ENCODE measurements around the gene STARD3.

STARD3 gene

GRCh38 chr17:39604911-39605491, 31.9 kb upstream of the STARD3 start:
- DNase-seq = no peak

- no peak for DNase-seq
Measured at GRCh38 chr17:39605492-39606433, 31.2 kb upstream of the STARD3 start.

GRCh38 chr17:39606434-39607056, 30.4 kb upstream of the STARD3 start:
- no peak for DNase-seq

DNA sequence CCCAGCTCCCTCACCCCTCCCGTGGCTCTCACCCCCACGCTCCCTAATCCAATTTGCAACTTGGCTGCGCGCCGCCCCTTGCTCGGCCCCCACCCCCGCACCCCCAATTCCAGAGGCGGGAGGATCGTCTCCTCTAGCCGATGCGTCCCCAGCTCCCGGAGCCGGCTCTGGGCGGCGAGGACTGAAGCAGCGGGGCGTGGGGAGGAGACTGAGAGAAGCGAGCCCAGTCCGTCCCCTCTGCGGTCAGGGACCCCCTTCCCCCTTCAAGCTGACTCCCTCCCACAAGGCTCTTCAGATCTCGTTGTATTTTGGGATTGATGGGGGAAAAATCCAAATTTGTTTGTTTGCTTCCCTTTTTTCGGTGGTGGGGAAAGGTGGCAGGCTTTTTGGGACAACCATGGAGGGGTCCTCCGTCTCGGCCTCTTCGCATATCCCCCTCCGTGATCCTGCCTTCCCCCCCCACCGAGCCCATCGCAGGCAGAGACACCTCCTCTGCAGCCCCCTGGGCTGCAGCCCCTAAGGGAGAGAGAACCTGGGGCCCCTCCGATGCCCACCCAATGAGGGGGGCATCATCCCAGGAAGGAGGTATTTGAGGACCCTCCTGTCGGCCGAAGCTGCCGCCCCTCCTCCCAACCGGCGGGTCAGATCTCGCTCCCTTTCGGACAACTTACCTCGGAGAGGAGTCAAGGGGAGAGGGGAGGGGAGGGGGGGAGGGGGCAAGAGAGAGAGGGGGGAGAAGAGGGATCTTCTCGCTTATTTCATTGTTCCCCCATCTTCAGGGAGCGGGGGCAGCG, 29.7 kb upstream of the STARD3 start:
- DNase-seq = no peak

GRCh38 chr17:39607851-39608130, 29.2 kb upstream of the STARD3 start, which contains the start of gene NEUROD2:
NEUROD2 (minus strand) TSS chr17:39607920; CDS start chr17:39606599, 1,321 bp downstream.
- no peak for DNase-seq

DNA sequence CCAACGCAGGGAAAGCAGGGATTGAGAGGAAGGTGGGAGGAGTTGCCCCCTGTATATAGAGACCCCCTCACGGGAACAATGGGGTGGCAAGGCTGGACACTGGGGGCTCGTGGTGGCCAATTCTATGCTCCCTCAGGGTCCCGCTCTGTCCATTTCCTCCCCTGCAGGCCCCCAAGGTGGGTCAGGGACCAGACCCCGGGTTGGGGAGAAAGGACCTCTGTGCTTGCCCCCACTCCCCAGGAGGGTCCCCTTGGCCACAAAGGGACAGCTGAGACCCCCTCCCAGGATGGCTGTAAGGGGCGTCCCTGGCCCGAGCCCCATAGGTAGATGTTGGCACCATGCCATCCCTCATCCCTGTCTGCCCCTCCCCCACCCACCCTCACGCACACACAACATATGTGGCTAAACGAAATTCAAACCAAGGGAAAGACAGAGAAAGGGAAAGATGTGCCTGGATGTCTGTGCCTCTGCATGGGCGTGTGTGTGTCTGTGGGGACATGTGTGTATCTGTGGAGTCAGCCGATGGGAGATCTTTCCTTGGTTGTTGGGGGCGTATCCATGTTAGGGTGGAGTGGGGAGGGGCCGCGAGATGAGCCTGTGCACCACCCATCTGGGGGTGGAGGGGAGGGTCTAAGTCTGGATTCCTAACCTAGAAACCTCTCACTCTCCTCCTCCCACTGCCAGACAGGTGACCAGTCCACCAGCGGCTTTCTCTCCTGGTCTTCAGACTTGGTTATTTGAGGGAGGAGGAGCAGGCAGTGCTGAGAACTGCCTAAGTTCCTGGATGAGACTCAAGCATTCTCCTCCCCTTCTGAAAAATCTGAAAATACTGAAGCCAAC, 28.6 kb upstream of the STARD3 start:
- no peak for DNase-seq

- no peak for DNase-seq
Measured at GRCh38 chr17:39609416-39610025, 27.4 kb upstream of the STARD3 start.

GRCh38 chr17:39611401-39612112, 25.4 kb upstream of the STARD3 start:
- no peak for DNase-seq

GRCh38 chr17:39612291-39612894, 24.6 kb upstream of the STARD3 start:
- DNase-seq = no peak

- DNase-seq = no peak
Measured at GRCh38 chr17:39612935-39613464, 23.9 kb upstream of the STARD3 start.

GRCh38 chr17:39614545-39615157, 22.3 kb upstream of the STARD3 start:
- no peak for DNase-seq

DNA sequence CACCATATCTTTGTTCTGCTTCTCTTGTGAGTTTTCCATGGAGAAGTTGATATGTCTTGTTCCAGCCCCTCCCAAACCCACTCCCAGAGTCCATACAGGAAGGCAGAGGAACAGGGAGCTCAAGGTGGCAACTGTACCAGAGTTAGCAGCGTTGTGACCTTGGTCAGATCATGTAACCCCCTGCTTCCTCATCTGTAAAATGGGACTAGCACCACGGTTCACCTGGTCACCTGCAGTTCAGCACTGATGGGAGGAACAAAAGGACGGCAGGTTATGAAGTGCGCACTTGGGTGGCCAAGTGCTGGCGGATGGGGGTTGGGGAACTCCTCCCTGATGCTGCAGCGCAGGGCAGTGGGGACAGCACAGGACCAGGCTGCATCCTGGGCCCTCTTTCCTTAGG, 21.5 kb upstream of the STARD3 start:
- DNase-seq = no peak

DNA sequence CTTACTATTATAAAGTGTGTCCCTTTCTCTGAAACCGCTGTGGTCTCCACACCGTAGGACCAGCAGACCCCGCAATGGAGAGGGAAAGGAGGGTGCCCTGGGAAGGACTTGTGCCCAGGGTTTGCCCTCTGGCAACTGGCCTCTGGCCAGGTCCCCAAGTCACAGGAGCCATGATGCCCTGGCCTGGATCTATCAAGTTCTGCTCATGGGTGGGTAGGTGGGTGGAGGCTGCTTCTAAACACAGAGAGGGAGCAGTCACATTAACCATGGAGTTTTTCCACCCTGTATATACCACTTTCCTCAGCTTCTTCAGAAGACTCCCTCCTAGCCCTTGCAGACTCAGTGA, 19.9 kb upstream of the STARD3 start:
- DNase-seq = no peak

GRCh38 chr17:39617446-39618245, 19.3 kb upstream of the STARD3 start:
- peak in 3 of 4 experiments; percentile 34 to 52 (median 40) for DNase-seq

- no peak for DNase-seq
Measured at GRCh38 chr17:39618246-39618913, 18.6 kb upstream of the STARD3 start.

GRCh38 chr17:39618956-39619785, 17.8 kb upstream of the STARD3 start:
- no peak for DNase-seq

DNA sequence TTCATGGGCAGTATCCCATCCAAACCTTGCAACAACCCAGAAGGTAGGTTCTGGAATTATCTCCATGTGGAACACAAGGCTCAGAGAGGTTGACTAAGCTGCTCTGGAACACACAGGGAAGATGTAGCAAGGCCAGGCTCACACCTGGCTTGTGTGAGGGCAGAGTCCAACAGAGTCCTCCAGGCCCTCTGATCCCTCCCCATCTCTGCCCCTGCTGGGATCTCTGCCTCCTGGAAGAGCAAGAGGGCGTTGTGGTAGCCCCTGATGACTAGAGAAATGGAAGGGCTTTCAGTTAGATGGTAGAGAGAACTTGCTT, 17.2 kb upstream of the STARD3 start:
- DNase-seq = no peak
